IMR-90 (cell line): Measurements from ENCODE around the gene TIE1. TPM values are rescaled to one million over a fixed set of nuclear protein-coding genes. Genes with fewer than 3 reads are reported as not detected.

Experiments
- ATAC-seq: fragments of 200-7000 bp; cut with Tn5 transposase; 2 replicates; pipeline ENCODE4 v1.9.1; 2020; ENCODE audit warnings: low read depth, mild to moderate bottlenecking, moderate library complexity
- BruUV-seq: library from RNA; stranded (reverse); fragments of 400-500 nt; replicated peaks from 2 replicates; lab custom pipeline; 2021; lab: Mats Ljungman, UMichigan
- CTCF ChIA-PET: fragments of 300-600 bp; formaldehyde crosslinking; extraction: SDS; loops from one replicate; lab custom pipeline; 2021; ENCODE audit warnings: antibody characterized with exemption; lab: Yijun Ruan, JAX
- POLR2A ChIA-PET: fragments of 300-600 bp; sonication (Branson Sonifier 250); formaldehyde crosslinking; loops from one replicate; lab custom pipeline; 2022; ENCODE audit warnings: antibody characterized with exemption; ENCODE audit not compliant: unreplicated experiment; lab: Charles Lee
- DNase-seq: peaks from one replicate; pipeline ENCODE4 v3.0.0; 2013
- H2AFZ ChIP-seq: replicated peaks from 2 replicates; pipeline ENCODE3; 2013; ENCODE audit warnings: low read length, mild to moderate bottlenecking; ENCODE audit not compliant: poor library complexity
- H2AK5ac ChIP-seq: 2 replicates; pipeline ENCODE4 v1.6.1; 2013; ENCODE audit warnings: low read depth, low read length, inconsistent platforms
- H2AK9ac ChIP-seq: replicated peaks from 2 replicates; pipeline ENCODE3; 2013; ENCODE audit warnings: mild to moderate bottlenecking, low read depth, low read length, moderate library complexity; ENCODE audit not compliant: poor library complexity
- H2BK120ac ChIP-seq: 2 replicates; pipeline ENCODE4 v1.6.1; 2013; ENCODE audit warnings: low read depth, low read length, inconsistent platforms
- H2BK15ac ChIP-seq: 3 replicates; pipeline ENCODE4 v1.6.1; 2013; ENCODE audit warnings: low read depth, low read length, inconsistent platforms
- H2BK20ac ChIP-seq: 2 replicates; pipeline ENCODE4 v1.6.1; 2013; ENCODE audit warnings: low read depth, mild to moderate bottlenecking, inconsistent platforms, low read length, moderate library complexity
- H2BK5ac ChIP-seq: 2 replicates; pipeline ENCODE4 v1.6.1; 2013; ENCODE audit warnings: mild to moderate bottlenecking, low read depth, low read length, inconsistent platforms; ENCODE audit not compliant: poor library complexity, severe bottlenecking
- H3K14ac ChIP-seq: replicated peaks from 2 replicates; pipeline ENCODE4 v1.6.1; 2013; ENCODE audit warnings: low read depth, low read length, inconsistent platforms
- H3K18ac ChIP-seq: 2 replicates; pipeline ENCODE4 v1.6.1; 2013; ENCODE audit warnings: low read depth, low read length, control low read depth
- H3K23ac ChIP-seq: 2 replicates; pipeline ENCODE4 v1.6.1; 2013; ENCODE audit warnings: low read depth, low read length, inconsistent platforms
- H3K27ac ChIP-seq: 2 replicates; pipeline ENCODE4 v1.5.1; 2013; ENCODE audit warnings: mild to moderate bottlenecking, control low read depth, low read length; ENCODE audit not compliant: insufficient read depth
- H3K27me3 ChIP-seq: 2 replicates; pipeline ENCODE4 v1.6.1; 2013; ENCODE audit warnings: low read length; ENCODE audit not compliant: control insufficient read depth, insufficient read depth
- H3K36me3 ChIP-seq: 2 replicates; pipeline ENCODE4 v1.6.1; 2013; ENCODE audit warnings: low read length, mixed read lengths; ENCODE audit not compliant: control insufficient read depth, insufficient read depth
- H3K4ac ChIP-seq: 2 replicates; pipeline ENCODE4 v1.6.1; 2013; ENCODE audit warnings: low read depth, low read length, inconsistent platforms
- H3K4me1 ChIP-seq: 2 replicates; pipeline ENCODE4 v1.6.1; 2013; ENCODE audit warnings: low read length, mixed read lengths; ENCODE audit not compliant: control insufficient read depth, insufficient read depth
- H3K4me2 ChIP-seq: 2 replicates; pipeline ENCODE4 v1.6.1; 2013; ENCODE audit warnings: low read depth, mild to moderate bottlenecking, control low read depth, low read length, moderate library complexity
- H3K4me3 ChIP-seq: 2 replicates; pipeline ENCODE4 v1.5.1; 2013; ENCODE audit warnings: low read depth, mild to moderate bottlenecking, control low read depth, low read length, moderate library complexity; ENCODE audit not compliant: insufficient read depth
- H3K56ac ChIP-seq: 2 replicates; pipeline ENCODE4 v1.6.1; 2013; ENCODE audit warnings: low read length, inconsistent platforms; ENCODE audit not compliant: insufficient read depth; ENCODE audit errors: extremely low read depth
- H3K79me1 ChIP-seq, 2 experiments: 2 replicates each; pipeline ENCODE4 v1.6.1; 2013; ENCODE audit warnings: low read length in 2 of 2, inconsistent platforms in 1 of 2, low read depth in 1 of 2
- H3K9ac ChIP-seq: 2 replicates; pipeline ENCODE4 v1.6.1; 2013; ENCODE audit warnings: low read depth, low read length, control low read depth
- H3K9me1 ChIP-seq: 2 replicates; pipeline ENCODE4 v1.6.1; 2013; ENCODE audit warnings: low read length, inconsistent platforms; ENCODE audit not compliant: insufficient read depth
- H3K9me3 ChIP-seq: 2 replicates; pipeline ENCODE4 v1.6.1; 2013; ENCODE audit warnings: low read length; ENCODE audit not compliant: control insufficient read depth, insufficient read depth
- H4K20me1 ChIP-seq: 2 replicates; pipeline ENCODE4 v1.6.1; 2013; ENCODE audit warnings: low read length, inconsistent platforms; ENCODE audit not compliant: insufficient read depth
- H4K5ac ChIP-seq: 2 replicates; pipeline ENCODE4 v1.6.1; 2013; ENCODE audit warnings: mild to moderate bottlenecking, low read depth, low read length, control low read depth
- H4K8ac ChIP-seq, 2 experiments: 2 replicates each; pipeline ENCODE4 v1.6.1; 2013; ENCODE audit warnings: low read depth in 2 of 2, low read length in 2 of 2, control low read depth in 1 of 2, inconsistent platforms in 1 of 2
- H4K91ac ChIP-seq: 2 replicates; pipeline ENCODE4 v1.6.1; 2013; ENCODE audit warnings: low read depth, low read length, inconsistent platforms; ENCODE audit not compliant: insufficient read depth
- BHLHE40 ChIP-seq: fragments of 150-350 bp; IDR thresholded peaks from 2 replicates; pipeline ENCODE4 v1.6.1; 2016; ENCODE audit warnings: mild to moderate bottlenecking, low read depth, low read length
- MAZ ChIP-seq: IDR thresholded peaks from 2 replicates; pipeline ENCODE4 v1.6.1; 2012; ENCODE audit warnings: low read depth, mild to moderate bottlenecking, low read length, improper control_type of control experiment, moderate library complexity, borderline replicate concordance
- MXI1 ChIP-seq: IDR thresholded peaks from 2 replicates; pipeline ENCODE4 v1.6.1; 2012; ENCODE audit warnings: low read depth, mild to moderate bottlenecking, low read length, moderate library complexity, borderline replicate concordance
- NFE2L2 ChIP-seq: fragments of 150-350 bp; IDR thresholded peaks from 2 replicates; pipeline ENCODE4 v1.6.1; 2016; ENCODE audit warnings: low read depth, mild to moderate bottlenecking, low read length
- POLR2A ChIP-seq: IDR thresholded peaks from 2 replicates; pipeline ENCODE4 v1.6.1; 2012; ENCODE audit warnings: mild to moderate bottlenecking, low read depth, low read length
- RAD21 ChIP-seq: IDR thresholded peaks from 2 replicates; pipeline ENCODE4 v1.6.1; 2012; ENCODE audit warnings: low read length, improper control_type of control experiment
- RCOR1 ChIP-seq: IDR thresholded peaks from 2 replicates; pipeline ENCODE4 v1.6.1; 2012; ENCODE audit warnings: mild to moderate bottlenecking, low read length, improper control_type of control experiment; ENCODE audit not compliant: insufficient replicate concordance
- RFX5 ChIP-seq: IDR thresholded peaks from 2 replicates; pipeline ENCODE4 v1.8.0; 2012; ENCODE audit warnings: low read depth, mild to moderate bottlenecking, low read length, moderate library complexity
- SMC3 ChIP-seq: fragments of 150-350 bp; IDR thresholded peaks from 2 replicates; pipeline ENCODE4 v1.6.1; 2016; ENCODE audit warnings: low read depth, mild to moderate bottlenecking, antibody characterized with exemption, low read length, moderate library complexity
- WGBS, 2 experiments: methylation state at CpG; one replicate each; pipeline versions ENCODE4 v1.1.5 to v1.1.7; 2013; ENCODE audit warnings: missing lambda C conversion rate in 2 of 2; ENCODE audit not compliant: insufficient read length in 1 of 2; ENCODE audit errors: extremely low coverage in 2 of 2; 5-methylcytosine and 5-hydroxymethylcytosine counted together
- dilution Hi-C: fragments of 300-500 bp; cut with HindIII; formaldehyde crosslinking; loops from one replicate; pipeline ENCODE4 v1.14.3; 2018; ENCODE audit warnings: low sequenced_read_pairs; ENCODE audit not compliant: unreplicated experiment
- in situ Hi-C: fragments of 300-500 bp; cut with MboI; formaldehyde crosslinking; loops from 3 replicates; pipeline ENCODE4 v1.14.3; 2019; ENCODE audit warnings: low sequenced_read_pairs, inconsistent platforms, mixed read lengths
- intact Hi-C: fragments of 100-400 bp; cut with micrococcal nuclease; formaldehyde crosslinking; loops from 2 replicates; pipeline ENCODE4 v1.10.0; 2022
- polyA plus RNA-seq, 3 experiments: library from polyadenylated mRNA; depleted of rRNA; stranded (reverse); fragments of >200 nt; gene quantifications; 2 replicates each; pipeline ENCODE4 v1.2.3, GENCODE V29; 2012; ENCODE audit warnings: low replicate concordance in 1 of 3
- total RNA-seq: library from RNA; depleted of rRNA; stranded (reverse); fragments of >200 nt; gene quantifications from 2 replicates; pipeline ENCODE4 v1.2.3, GENCODE V29; 2012

TIE1 gene
- total and polyA plus RNA-seq, 2 of the 4 experiments (the other 2 are of a cell fraction) = 2.3 to 7.5 TPM

GRCh38 chr1:43273708-43274107, 27.1 kb upstream of the TIE1 start:
- no peak for DNase-seq
- intact Hi-C loops = no loop called here
- no peak overlapping the region for H2AFZ ChIP-seq

More at GRCh38 chr1:43273708-43274107, 27.1 kb upstream of the TIE1 start:
- H2AK9ac ChIP-seq = peak overlapping the region; percentile 7
- H3K27ac ChIP-seq = no peak overlapping the region
- H3K4me3 ChIP-seq = no peak overlapping the region
- no peak overlapping the region for H4K5ac ChIP-seq
- no peak overlapping the region for H2BK20ac ChIP-seq
- no peak overlapping the region for H3K9ac ChIP-seq
- in situ Hi-C loops (no loop called here), dilution Hi-C loops (no loop called here)
- no peak overlapping the region for H3K56ac ChIP-seq
- 0 out of 2 replicates have a peak, but pooled peaks cover 3% of the 10 kb centered on the region for H3K4me1 ChIP-seq
- no peak overlapping the region for H3K4me2 ChIP-seq
- H3K9me3 ChIP-seq = no peaks in the 10 kb centered on the region
- H3K18ac ChIP-seq = no peak overlapping the region
- H3K23ac ChIP-seq = no peak overlapping the region
- no TSS peak for BruUV-seq
- H3K36me3 ChIP-seq = no peaks in the 10 kb centered on the region
- ATAC-seq = no peak
- TF ChIP-seq NFE2L2 (no peak), BHLHE40 (no peak), RAD21 (no peak), MAZ (no peak), RFX5 (no peak), RCOR1 (no peak), MXI1 (no peak), SMC3 (no peak), POLR2A (no peak)
- no peaks in the 10 kb centered on the region for H3K79me1 ChIP-seq
- H2BK5ac ChIP-seq = no peak overlapping the region
- no peak overlapping the region for H2BK120ac ChIP-seq
- ChIA-PET CTCF (no interaction called here), POLR2A (no interaction called here)
- H2AK5ac ChIP-seq = peak overlapping the region; percentile 64
- H4K20me1 ChIP-seq = no peaks in the 10 kb centered on the region
- WGBS, 2 experiments = no CpG with 5 or more reads among the region's 7 CpGs
- no peaks in the 10 kb centered on the region; the same call in 1 of the 2 replicates for H3K9me1 ChIP-seq
- no peak overlapping the region for H3K14ac ChIP-seq
- H2BK15ac ChIP-seq = no peak overlapping the region
- no peak overlapping the region for H3K4ac ChIP-seq
- peaks cover 10% of the 10 kb centered on the region; the same call in 1 of the 2 replicates for H3K27me3 ChIP-seq
- no peak overlapping the region for H4K91ac ChIP-seq
- H4K8ac ChIP-seq = peak overlapping the region; percentile 92 to 96; a peak in 2 of 4 replicates
